WERI-Rb-1 (cell line): Measurements from ENCODE around the gene ZDHHC11.

Experiments used
- DNase-seq: peaks from one replicate; pipeline ENCODE4 v3.0.0-alpha.2; 2020
- H3K27ac ChIP-seq: fragments of 250-450 bp; sonication (Bioruptor Pico); 2 replicates; pipeline ENCODE4 v1.5.1; 2020; ENCODE audit warnings: mild to moderate bottlenecking, moderate library complexity
- H3K27me3 ChIP-seq: fragments of 250-450 bp; sonication (Bioruptor Pico); 2 replicates; pipeline ENCODE4 v1.5.1; 2021; ENCODE audit warnings: mild to moderate bottlenecking, low read depth, moderate library complexity; ENCODE audit not compliant: insufficient read depth, severe bottlenecking
- H3K36me3 ChIP-seq: fragments of 250-450 bp; sonication (Bioruptor Pico); 2 replicates; pipeline ENCODE4 v1.5.1; 2020; ENCODE audit warnings: mild to moderate bottlenecking, moderate library complexity
- H3K4me3 ChIP-seq: 2 replicates; pipeline ENCODE4 v1.5.1; 2011; ENCODE audit warnings: low read depth, mild to moderate bottlenecking, control low read depth, low read length
- H3K9me3 ChIP-seq: fragments of 250-450 bp; sonication (Bioruptor Pico); 2 replicates; pipeline ENCODE4 v1.5.1; 2021; ENCODE audit warnings: mild to moderate bottlenecking, moderate library complexity; ENCODE audit not compliant: severe bottlenecking
- TF ChIP-seq, protein P1 (sequence below): IDR thresholded peaks from 2 replicates; pipeline ENCODE4 v1.5.1; 2011; ENCODE audit warnings: low read depth, mild to moderate bottlenecking, control low read depth, inconsistent platforms, low read length

The ZDHHC11 gene

DNA sequence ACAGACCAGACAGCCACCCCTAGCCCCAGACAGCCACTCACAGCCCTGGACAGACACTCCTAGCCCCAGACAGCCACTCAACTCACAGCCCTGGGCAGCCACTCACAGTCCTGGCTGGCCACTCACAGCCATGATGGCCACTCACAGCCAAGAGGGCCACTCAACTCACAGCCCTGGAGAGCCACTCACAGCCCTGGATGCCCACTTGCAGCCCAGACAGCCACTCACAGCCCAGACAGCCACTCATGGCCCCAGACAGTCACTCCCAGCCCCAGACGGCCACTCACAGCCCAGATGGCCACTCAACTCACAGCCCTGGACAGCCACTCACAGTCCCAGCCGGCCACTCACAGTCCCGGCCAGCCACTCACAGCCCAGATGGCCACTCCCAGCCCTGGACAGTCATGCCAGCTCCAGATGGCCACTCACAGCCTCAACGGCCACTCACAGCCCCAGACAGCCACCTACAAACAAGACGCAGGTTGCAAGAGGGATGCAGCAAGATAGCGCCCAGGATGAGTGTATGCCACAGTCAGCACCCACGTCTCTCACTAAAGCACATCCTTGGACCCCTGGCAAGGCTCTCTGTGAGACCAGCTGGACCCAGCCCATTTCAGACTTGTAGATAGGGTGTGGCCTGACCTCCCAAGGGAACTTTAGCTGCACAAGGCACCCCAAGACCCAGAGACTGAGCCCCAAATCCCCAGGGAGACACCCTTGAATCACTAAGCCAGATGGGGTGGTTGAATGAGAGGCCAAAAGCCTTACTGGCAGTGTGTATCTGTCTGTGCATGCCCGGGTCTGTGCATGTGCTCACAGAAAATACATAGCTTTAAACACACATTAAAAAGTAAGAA, 88.7 kb downstream of the ZDHHC11 start:
- DNase-seq, result peak; percentile 47
- no peak overlapping the region for H3K27ac ChIP-seq
- peaks cover 14% of the 10 kb centered on the region for H3K27me3 ChIP-seq
- H3K4me3 ChIP-seq, result no peak overlapping the region
- H3K36me3 ChIP-seq, result no peaks in the 10 kb centered on the region
- H3K9me3 ChIP-seq, result peaks cover 13% of the 10 kb centered on the region
- TF ChIP-seq, protein P1, sequence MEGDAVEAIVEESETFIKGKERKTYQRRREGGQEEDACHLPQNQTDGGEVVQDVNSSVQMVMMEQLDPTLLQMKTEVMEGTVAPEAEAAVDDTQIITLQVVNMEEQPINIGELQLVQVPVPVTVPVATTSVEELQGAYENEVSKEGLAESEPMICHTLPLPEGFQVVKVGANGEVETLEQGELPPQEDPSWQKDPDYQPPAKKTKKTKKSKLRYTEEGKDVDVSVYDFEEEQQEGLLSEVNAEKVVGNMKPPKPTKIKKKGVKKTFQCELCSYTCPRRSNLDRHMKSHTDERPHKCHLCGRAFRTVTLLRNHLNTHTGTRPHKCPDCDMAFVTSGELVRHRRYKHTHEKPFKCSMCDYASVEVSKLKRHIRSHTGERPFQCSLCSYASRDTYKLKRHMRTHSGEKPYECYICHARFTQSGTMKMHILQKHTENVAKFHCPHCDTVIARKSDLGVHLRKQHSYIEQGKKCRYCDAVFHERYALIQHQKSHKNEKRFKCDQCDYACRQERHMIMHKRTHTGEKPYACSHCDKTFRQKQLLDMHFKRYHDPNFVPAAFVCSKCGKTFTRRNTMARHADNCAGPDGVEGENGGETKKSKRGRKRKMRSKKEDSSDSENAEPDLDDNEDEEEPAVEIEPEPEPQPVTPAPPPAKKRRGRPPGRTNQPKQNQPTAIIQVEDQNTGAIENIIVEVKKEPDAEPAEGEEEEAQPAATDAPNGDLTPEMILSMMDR, result no peak

DNA sequence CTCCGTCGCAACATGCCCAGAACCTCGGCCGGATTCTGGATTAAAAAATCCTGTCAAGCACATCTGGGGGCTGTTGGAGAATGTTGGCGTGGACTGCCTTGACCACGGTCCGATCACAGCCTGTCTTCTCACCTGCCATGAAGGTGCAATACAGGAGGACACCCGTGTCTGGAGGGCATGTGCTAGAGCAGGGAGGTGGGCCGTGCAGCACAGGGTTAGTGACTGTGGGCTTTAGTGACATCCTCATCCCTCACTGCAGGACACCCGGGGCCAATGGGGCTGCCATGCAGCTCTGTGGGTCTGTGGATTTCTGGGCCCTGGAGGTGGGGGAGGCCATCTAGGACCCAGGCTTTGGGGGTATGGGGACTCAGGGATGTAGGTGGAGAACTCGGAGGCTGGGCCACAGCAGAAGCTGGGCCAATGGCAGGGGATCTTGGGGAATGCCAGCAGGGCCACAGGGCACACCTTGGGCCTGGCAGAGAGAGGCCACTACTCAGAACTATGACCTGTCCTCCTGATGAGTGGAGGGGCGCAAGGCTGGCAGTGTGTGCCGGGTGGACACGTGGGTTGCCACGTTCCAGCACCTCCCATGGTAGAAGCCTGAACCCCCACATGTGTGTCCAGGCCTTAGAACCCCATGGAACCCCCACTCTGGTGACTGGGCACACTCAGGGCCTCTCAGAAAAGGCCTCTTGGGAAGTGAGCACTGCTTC, 89.6 kb downstream of the ZDHHC11 start:
- DNase-seq, result no peak
- H3K9me3 ChIP-seq, result peaks cover 13% of the 10 kb centered on the region
- peaks cover 10% of the 10 kb centered on the region for H3K27me3 ChIP-seq
- no peak overlapping the region for H3K4me3 ChIP-seq
- no peaks in the 10 kb centered on the region for H3K36me3 ChIP-seq
- TF ChIP-seq, protein P1, result no peak
- no peak overlapping the region for H3K27ac ChIP-seq

DNA sequence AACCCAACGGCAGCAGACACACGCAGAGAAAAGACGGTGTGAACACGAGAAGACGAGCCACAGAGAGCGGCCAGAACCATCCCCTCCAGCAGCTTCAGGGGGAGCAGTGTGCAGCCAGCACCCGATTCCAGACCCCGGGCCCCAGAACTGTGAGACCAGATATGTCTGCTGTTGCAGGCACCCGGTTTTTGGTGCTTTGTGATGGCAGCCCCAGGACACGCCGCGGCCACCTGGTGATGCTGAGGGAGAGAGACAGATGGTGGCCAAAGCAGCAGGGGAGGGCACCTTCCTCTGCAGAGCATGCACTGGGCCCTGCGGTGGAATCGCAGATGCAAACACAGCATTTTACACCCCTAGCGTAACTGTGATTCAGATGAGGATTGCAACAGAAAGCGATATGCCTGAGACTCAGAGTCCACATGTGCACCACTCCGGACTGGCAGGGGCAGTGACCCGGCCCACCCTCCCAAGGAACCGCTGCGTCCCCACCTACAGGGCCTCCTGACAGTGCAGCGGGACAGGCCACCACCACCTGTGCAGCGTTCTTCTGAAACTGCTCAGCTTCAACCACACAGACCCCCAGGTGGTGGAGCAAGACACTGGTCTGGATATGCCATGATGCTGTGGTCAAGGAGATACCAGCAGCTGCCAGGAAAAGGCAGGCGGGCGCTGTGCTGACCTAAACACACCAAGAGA, 90.3 kb downstream of the ZDHHC11 start:
- H3K27ac ChIP-seq, result no peak overlapping the region
- TF ChIP-seq, protein P1, result no peak
- peaks cover 10% of the 10 kb centered on the region for H3K9me3 ChIP-seq
- H3K36me3 ChIP-seq, result no peaks in the 10 kb centered on the region
- no peak for DNase-seq
- H3K27me3 ChIP-seq, result peaks cover 3% of the 10 kb centered on the region
- H3K4me3 ChIP-seq, result no peak overlapping the region

DNA sequence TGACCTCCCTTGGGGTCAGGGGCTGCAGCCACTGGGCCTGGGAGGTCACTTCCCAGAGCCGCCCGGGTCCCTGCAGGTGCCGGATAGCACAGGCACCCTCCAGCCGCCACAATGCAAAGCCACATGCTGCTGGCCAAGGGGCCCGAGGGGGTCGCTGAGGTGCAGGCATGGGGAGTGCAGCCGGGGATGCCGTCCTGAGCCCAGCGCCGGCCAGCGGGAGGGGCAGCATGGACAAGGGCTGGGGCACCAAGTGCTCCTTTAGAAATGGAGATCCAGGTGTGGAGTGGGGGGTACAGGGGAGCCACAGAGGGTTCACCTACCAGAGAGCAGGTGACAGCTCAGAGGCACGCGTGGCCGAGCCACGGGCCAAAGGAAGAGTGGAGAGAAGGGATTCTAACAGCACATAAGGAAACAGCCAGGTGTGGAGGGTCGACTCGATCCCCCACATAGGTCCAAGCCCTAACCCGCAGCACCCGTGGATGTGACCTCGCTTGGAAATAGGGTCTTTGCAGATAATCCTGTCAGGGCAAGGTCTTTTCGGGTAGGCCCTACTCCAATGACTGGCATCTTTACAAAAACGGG, 90.9 kb downstream of the ZDHHC11 start:
- H3K27ac ChIP-seq, result no peak overlapping the region
- no peaks in the 10 kb centered on the region for H3K36me3 ChIP-seq
- H3K27me3 ChIP-seq, result no peaks in the 10 kb centered on the region
- peaks cover 6% of the 10 kb centered on the region for H3K9me3 ChIP-seq
- DNase-seq, result no peak
- TF ChIP-seq, protein P1, result no peak
- no peak overlapping the region for H3K4me3 ChIP-seq

DNA sequence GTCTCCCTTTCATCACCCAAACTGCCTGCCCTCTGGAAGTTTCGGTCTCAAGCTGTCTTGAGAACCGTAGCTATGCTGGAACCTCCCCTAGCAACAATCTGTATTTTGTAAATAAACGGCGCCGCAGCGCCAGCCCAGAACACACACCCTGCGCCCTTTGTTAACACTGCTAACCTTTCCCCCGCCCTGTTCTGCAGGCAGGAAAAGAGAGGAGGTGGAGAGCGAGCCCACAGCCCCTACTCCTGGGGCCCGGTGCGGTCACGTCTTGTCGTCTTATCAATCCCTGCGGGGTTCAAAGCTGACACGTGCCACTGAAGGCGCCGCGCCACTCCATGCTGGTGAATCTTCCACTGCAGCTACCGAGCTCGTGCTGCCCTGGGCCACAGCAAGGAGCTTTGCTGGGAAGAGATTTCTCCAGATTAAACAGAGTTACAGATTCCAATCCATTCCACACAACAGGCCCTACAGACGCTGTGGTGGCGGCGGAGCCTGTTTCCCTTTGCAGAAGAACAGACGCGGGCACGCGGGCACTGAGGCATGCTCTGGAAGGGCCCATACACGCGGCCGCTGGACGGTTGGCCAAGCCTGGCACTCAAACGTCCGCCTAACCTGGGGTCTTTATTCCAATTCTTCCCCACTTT, 91.6 kb downstream of the ZDHHC11 start:
- Histone ChIP-seq H3K36me3 (no peaks in the 10 kb centered on the region), H3K27ac (no peak overlapping the region), H3K27me3 (no peaks in the 10 kb centered on the region), H3K9me3 (peaks cover 6% of the 10 kb centered on the region), H3K4me3 (no peak overlapping the region)
- DNase-seq, result no peak
- TF ChIP-seq, protein P1, result no peak
